GM12878 (cell line): ENCODE data around the gene TTI1. TPM values are rescaled to one million over a fixed set of nuclear protein-coding genes. Genes with fewer than 3 reads are reported as not detected.

Source experiments
- ATAC-seq: fragments of 200-7000 bp; cut with Tn5 transposase; 3 replicates; pipeline ENCODE4 v1.9.1; 2020; ENCODE audit warnings: mild to moderate bottlenecking, moderate library complexity
- BruUV-seq: library from RNA; stranded (reverse); fragments of 400-500 nt; replicated peaks from 2 replicates; lab custom pipeline; 2021; lab: Mats Ljungman, UMichigan
- CTCF ChIA-PET: fragments of 300-600 bp; sonication (Branson Sonifier 250); formaldehyde crosslinking; extraction: SDS; loops from one replicate; lab custom pipeline; 2021; ENCODE audit warnings: inconsistent platforms; lab: Yijun Ruan, JAX
- POLR2A ChIA-PET: fragments of 350-600 bp; formaldehyde crosslinking; extraction: SDS; loops from one replicate; lab custom pipeline; 2021; ENCODE audit warnings: inconsistent platforms; lab: Charles Lee
- RAD21 ChIA-PET: fragments of 300-600 bp; sonication (Branson Sonifier 250); formaldehyde crosslinking; loops from one replicate; lab custom pipeline; 2023; ENCODE audit warnings: antibody characterized with exemption; ENCODE audit not compliant: unreplicated experiment; lab: Charles Lee
- SMC1A ChIA-PET: fragments of 300-600 bp; sonication (Branson Sonifier 250); formaldehyde crosslinking; loops from one replicate; lab custom pipeline; 2023; ENCODE audit not compliant: unreplicated experiment, uncharacterized antibody; lab: Charles Lee
- DNase-seq: peaks from one replicate; pipeline ENCODE4 v3.0.0-alpha.2; 2011; ENCODE audit warnings: low read depth, low spot score
- FAIRE-seq: peaks from 3 replicates; lab custom pipeline; 2011; peaks lifted over from hg19 to GRCh38; lab: Jason Lieb, UNC
- H2AFZ ChIP-seq: 2 replicates; pipeline ENCODE4 v1.6.0; 2011; ENCODE audit warnings: low read depth, low read length, control low read depth; ENCODE audit not compliant: control insufficient read depth
- H3K27ac ChIP-seq: 2 replicates; pipeline ENCODE4 v1.5.1; 2011; ENCODE audit warnings: control low read depth; ENCODE audit not compliant: control insufficient read depth, insufficient read depth
- H3K27me3 ChIP-seq, 2 experiments: replicated peaks in 1 of 2; 2 replicates each; pipeline versions ENCODE4 v1.6.0 to v1.6.1; 2011; ENCODE audit warnings: low read length in 1 of 2; ENCODE audit not compliant: control insufficient read depth in 2 of 2, insufficient read depth in 2 of 2
- H3K36me3 ChIP-seq, 2 experiments: 2 replicates each; pipeline ENCODE4 v1.5.1; 2011; ENCODE audit warnings: low read length in 1 of 2; ENCODE audit not compliant: control insufficient read depth in 2 of 2, insufficient read depth in 2 of 2
- H3K4me1 ChIP-seq: 2 replicates; pipeline ENCODE4 v1.6.1; 2011; ENCODE audit warnings: mild to moderate bottlenecking, low read length, moderate library complexity, mixed read lengths; ENCODE audit not compliant: control insufficient read depth, insufficient read depth
- H3K4me2 ChIP-seq: 2 replicates; pipeline ENCODE4 v1.6.0; 2011; ENCODE audit warnings: control low read depth; ENCODE audit not compliant: control insufficient read depth, insufficient read depth
- H3K4me3 ChIP-seq: fragments of 200-600 bp; sonication (generic); 2 replicates; pipeline ENCODE4 v1.5.1; 2016
- H3K79me2 ChIP-seq: 2 replicates; pipeline ENCODE4 v1.6.0; 2011; ENCODE audit warnings: low read length; ENCODE audit not compliant: control insufficient read depth, insufficient read depth
- H3K9ac ChIP-seq: 2 replicates; pipeline ENCODE4 v1.8.0; 2011; ENCODE audit warnings: low read length, control low read depth, mixed read lengths; ENCODE audit not compliant: control insufficient read depth, insufficient read depth
- H3K9me3 ChIP-seq: replicated peaks from 3 replicates; pipeline ENCODE4 v1.5.1; 2011; ENCODE audit warnings: mild to moderate bottlenecking, low read length; ENCODE audit not compliant: control insufficient read depth, insufficient read depth
- H4K20me1 ChIP-seq: 2 replicates; pipeline ENCODE4 v1.6.0; 2011; ENCODE audit not compliant: control insufficient read depth, insufficient read depth
- CBX5 ChIP-seq: sonication (generic); IDR thresholded peaks from 2 replicates; pipeline ENCODE4 v1.6.1; 2016; ENCODE audit warnings: low read depth, moderate library complexity, mild to moderate bottlenecking, inconsistent platforms
- EED ChIP-seq: sonication (generic); IDR thresholded peaks from 2 replicates; pipeline ENCODE4 v1.6.1; 2016; ENCODE audit warnings: antibody characterized with exemption, low read depth
- EZH2 ChIP-seq: IDR thresholded peaks from 2 replicates; pipeline ENCODE4 v1.6.1; 2012; ENCODE audit warnings: low read depth, mild to moderate bottlenecking, control low read depth, inconsistent platforms, low read length, borderline replicate concordance; ENCODE audit not compliant: control insufficient read depth
- HDAC6 ChIP-seq: fragments of 200-600 bp; sonication (generic); IDR thresholded peaks from one replicate; pipeline ENCODE4 v1.8.0; 2017; ENCODE audit warnings: antibody characterized with exemption; ENCODE audit not compliant: unreplicated experiment
- MEF2A ChIP-seq: IDR thresholded peaks from 2 replicates; pipeline ENCODE4 v1.6.1; 2011; ENCODE audit warnings: low read depth, mild to moderate bottlenecking, low read length, moderate library complexity; ENCODE audit not compliant: insufficient read depth
- NFXL1 ChIP-seq: fragments of 450-650 bp; IDR thresholded peaks from 2 replicates; pipeline ENCODE4 v1.6.1; 2017; ENCODE audit warnings: antibody characterized with exemption, mild to moderate bottlenecking, borderline replicate concordance
- RB1 ChIP-seq: fragments of 450-650 bp; formaldehyde crosslinking; IDR thresholded peaks from 2 replicates; pipeline ENCODE4 v1.6.1; 2017; ENCODE audit warnings: mild to moderate bottlenecking, borderline replicate concordance
- SPI1 ChIP-seq: IDR thresholded peaks from 2 replicates; pipeline ENCODE4 v1.6.1; 2011; ENCODE audit warnings: low read depth, mild to moderate bottlenecking, low read length, moderate library complexity, borderline replicate concordance; ENCODE audit not compliant: insufficient read depth
- YY1 ChIP-seq: IDR thresholded peaks from 2 replicates; pipeline ENCODE4 v1.6.1; 2011; ENCODE audit warnings: low read depth, mild to moderate bottlenecking, low read length
- WGBS: methylation state at CpG from one replicate; pipeline ENCODE4 v1.1.6; 2016; ENCODE audit warnings: low lambda C conversion rate; ENCODE audit not compliant: insufficient replicate concordance, insufficient coverage; ENCODE audit errors: missing lambda C conversion rate; 5-methylcytosine and 5-hydroxymethylcytosine counted together
- in situ Hi-C: fragments of 300-500 bp; cut with MboI; formaldehyde crosslinking; loops from 9 replicates; pipeline ENCODE4 v1.14.3; 2018; ENCODE audit warnings: mixed read lengths
- intact Hi-C: fragments of 100-400 bp; cut with micrococcal nuclease; formaldehyde crosslinking; loops from one replicate; pipeline ENCODE4 v1.14.2; 2022; ENCODE audit not compliant: unreplicated experiment
- polyA plus RNA-seq, 11 experiments: library from polyadenylated mRNA; depleted of rRNA in 4 of 11; unstranded in 6 of 11; stranded (reverse) in 5 of 11; fragments of >200 nt; fragmentation: Nextera tagmentation in 4 of 11; fragmentation: Illumina TruSeq in 1 of 11; extraction: Ambion mirVana in 4 of 11; extraction: Trizol in 1 of 11; gene quantifications; 1 replicate in 1 of 11; 2 replicates in 10 of 11; pipeline versions ENCODE4 v1.2.1 to v1.2.3, GENCODE V29; 2011 to 2016; ENCODE audit warnings: inconsistent platforms in 2 of 11, missing spikeins in 2 of 11, low read depth in 1 of 11
- total RNA-seq, 4 experiments: library from RNA; depleted of rRNA in 3 of 4; stranded (reverse); fragments of >200 nt in 3 of 4; fragmentation: Illumina TruSeq in 1 of 4; extraction: Trizol in 1 of 4; gene quantifications; 2 replicates each; pipeline versions ENCODE4 v1.2.1 to v1.2.3, GENCODE V29; 2013 to 2021
- TF ChIP-seq, protein P1 (sequence below): IDR thresholded peaks from 2 replicates; pipeline ENCODE4 v1.6.1; 2011; ENCODE audit warnings: borderline replicate concordance, low read depth, mild to moderate bottlenecking, moderate library complexity, mixed read lengths, low read length; ENCODE audit not compliant: insufficient read depth; ENCODE audit errors: extremely low read length
- TF ChIP-seq, protein P2 (sequence below): IDR thresholded peaks from 2 replicates; pipeline ENCODE4 v1.6.1; 2012; ENCODE audit warnings: mild to moderate bottlenecking, low read depth, low read length
- TF ChIP-seq, protein P3 (sequence below): fragments of 450-650 bp; formaldehyde crosslinking; IDR thresholded peaks from 2 replicates; pipeline ENCODE4 v1.5.0; 2022; ENCODE audit warnings: mild to moderate bottlenecking, missing genetic modification characterization
- TF ChIP-seq, protein P4 (sequence below): IDR thresholded peaks from 2 replicates; pipeline ENCODE4 v1.6.1; 2011; ENCODE audit warnings: borderline replicate concordance, low read depth, mild to moderate bottlenecking, moderate library complexity, low read length; ENCODE audit not compliant: insufficient read depth, poor library complexity, severe bottlenecking

TTI1 gene
- total and polyA plus RNA-seq, 10 of the 15 experiments (the other 5 are each of a cell fraction or from before 2014, with no cell fraction given): 5.3 to 44.6 (median 24.9) TPM

DNA sequence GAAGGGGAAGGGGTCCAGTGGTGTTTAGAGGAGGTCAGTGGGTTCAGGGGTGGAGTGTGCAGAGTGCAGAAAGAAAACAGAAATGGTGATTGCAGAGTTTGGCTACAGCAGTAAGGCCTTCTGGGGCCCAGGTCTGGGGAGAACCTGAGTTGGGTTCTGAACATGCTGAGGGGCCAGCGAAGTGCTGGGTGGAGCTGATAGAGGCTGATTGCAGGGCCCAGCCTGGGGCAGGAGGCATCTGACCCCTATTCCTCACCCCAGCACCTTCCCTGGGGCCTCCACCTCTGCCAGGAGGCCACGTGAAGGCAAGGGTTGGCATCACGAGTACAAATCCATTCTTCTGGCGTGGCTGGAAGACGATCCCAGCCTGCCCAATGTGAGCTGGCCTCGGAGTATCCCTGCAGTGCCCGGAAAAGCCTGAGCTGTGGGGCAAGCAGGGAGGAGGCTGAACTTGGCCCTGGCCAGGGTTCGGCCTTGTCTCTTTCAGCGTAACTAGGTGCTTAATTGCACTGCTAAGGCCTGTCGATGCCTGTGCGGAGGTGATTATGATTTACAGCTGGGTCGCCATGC lies 95.0 kb downstream of the TTI1 start:
- TF ChIP-seq RB1: no peak
- TF ChIP-seq EED: no peak
- TF ChIP-seq, protein P1, sequence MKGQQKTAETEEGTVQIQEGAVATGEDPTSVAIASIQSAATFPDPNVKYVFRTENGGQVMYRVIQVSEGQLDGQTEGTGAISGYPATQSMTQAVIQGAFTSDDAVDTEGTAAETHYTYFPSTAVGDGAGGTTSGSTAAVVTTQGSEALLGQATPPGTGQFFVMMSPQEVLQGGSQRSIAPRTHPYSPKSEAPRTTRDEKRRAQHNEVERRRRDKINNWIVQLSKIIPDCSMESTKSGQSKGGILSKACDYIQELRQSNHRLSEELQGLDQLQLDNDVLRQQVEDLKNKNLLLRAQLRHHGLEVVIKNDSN: no peak
- TF ChIP-seq EZH2: no peak
- no peak for TF ChIP-seq HDAC6
- TF ChIP-seq NFXL1: no peak
- no peak for TF ChIP-seq SPI1
- no peak for TF ChIP-seq MEF2A
- TF ChIP-seq, protein P2, sequence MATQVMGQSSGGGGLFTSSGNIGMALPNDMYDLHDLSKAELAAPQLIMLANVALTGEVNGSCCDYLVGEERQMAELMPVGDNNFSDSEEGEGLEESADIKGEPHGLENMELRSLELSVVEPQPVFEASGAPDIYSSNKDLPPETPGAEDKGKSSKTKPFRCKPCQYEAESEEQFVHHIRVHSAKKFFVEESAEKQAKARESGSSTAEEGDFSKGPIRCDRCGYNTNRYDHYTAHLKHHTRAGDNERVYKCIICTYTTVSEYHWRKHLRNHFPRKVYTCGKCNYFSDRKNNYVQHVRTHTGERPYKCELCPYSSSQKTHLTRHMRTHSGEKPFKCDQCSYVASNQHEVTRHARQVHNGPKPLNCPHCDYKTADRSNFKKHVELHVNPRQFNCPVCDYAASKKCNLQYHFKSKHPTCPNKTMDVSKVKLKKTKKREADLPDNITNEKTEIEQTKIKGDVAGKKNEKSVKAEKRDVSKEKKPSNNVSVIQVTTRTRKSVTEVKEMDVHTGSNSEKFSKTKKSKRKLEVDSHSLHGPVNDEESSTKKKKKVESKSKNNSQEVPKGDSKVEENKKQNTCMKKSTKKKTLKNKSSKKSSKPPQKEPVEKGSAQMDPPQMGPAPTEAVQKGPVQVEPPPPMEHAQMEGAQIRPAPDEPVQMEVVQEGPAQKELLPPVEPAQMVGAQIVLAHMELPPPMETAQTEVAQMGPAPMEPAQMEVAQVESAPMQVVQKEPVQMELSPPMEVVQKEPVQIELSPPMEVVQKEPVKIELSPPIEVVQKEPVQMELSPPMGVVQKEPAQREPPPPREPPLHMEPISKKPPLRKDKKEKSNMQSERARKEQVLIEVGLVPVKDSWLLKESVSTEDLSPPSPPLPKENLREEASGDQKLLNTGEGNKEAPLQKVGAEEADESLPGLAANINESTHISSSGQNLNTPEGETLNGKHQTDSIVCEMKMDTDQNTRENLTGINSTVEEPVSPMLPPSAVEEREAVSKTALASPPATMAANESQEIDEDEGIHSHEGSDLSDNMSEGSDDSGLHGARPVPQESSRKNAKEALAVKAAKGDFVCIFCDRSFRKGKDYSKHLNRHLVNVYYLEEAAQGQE: no peak
- TF ChIP-seq, protein P3, sequence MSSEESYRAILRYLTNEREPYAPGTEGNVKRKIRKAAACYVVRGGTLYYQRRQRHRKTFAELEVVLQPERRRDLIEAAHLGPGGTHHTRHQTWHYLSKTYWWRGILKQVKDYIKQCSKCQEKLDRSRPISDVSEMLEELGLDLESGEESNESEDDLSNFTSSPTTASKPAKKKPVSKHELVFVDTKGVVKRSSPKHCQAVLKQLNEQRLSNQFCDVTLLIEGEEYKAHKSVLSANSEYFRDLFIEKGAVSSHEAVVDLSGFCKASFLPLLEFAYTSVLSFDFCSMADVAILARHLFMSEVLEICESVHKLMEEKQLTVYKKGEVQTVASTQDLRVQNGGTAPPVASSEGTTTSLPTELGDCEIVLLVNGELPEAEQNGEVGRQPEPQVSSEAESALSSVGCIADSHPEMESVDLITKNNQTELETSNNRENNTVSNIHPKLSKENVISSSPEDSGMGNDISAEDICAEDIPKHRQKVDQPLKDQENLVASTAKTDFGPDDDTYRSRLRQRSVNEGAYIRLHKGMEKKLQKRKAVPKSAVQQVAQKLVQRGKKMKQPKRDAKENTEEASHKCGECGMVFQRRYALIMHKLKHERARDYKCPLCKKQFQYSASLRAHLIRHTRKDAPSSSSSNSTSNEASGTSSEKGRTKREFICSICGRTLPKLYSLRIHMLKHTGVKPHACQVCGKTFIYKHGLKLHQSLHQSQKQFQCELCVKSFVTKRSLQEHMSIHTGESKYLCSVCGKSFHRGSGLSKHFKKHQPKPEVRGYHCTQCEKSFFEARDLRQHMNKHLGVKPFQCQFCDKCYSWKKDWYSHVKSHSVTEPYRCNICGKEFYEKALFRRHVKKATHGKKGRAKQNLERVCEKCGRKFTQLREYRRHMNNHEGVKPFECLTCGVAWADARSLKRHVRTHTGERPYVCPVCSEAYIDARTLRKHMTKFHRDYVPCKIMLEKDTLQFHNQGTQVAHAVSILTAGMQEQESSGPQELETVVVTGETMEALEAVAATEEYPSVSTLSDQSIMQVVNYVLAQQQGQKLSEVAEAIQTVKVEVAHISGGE (CRISPR knock-in tag): no peak
- TF ChIP-seq, protein P4, sequence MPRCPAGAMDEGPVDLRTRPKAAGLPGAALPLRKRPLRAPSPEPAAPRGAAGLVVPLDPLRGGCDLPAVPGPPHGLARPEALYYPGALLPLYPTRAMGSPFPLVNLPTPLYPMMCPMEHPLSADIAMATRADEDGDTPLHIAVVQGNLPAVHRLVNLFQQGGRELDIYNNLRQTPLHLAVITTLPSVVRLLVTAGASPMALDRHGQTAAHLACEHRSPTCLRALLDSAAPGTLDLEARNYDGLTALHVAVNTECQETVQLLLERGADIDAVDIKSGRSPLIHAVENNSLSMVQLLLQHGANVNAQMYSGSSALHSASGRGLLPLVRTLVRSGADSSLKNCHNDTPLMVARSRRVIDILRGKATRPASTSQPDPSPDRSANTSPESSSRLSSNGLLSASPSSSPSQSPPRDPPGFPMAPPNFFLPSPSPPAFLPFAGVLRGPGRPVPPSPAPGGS: no peak
- no peak for TF ChIP-seq CBX5
- no peak for TF ChIP-seq YY1
- H3K36me3 ChIP-seq: no peaks in the 10 kb centered on the region
- H3K9ac ChIP-seq: no peak overlapping the region
- ChIA-PET RAD21 (no interaction called here), POLR2A (interaction anchor here (0.6 kb wide), 1 partner anchor 19 kb away, joined by 3 read pairs; no protein-coding TSS in a partner anchor), SMC1A (no interaction called here), CTCF (no interaction called here)
- no peak overlapping the region for H3K4me3 ChIP-seq
- no peak overlapping the region for H3K4me2 ChIP-seq
- FAIRE-seq (no peak), ATAC-seq (no peak), DNase-seq (no peak)
- no peak overlapping the region for H2AFZ ChIP-seq
- 63% methylated on average over 12 of the region's 12 CpGs for WGBS
- H3K27me3 ChIP-seq: no peaks in the 10 kb centered on the region
- no peaks in the 10 kb centered on the region for H4K20me1 ChIP-seq
- BruUV-seq: no TSS peak
- in situ Hi-C loops: no loop called here
- intact Hi-C loops: no loop called here
- H3K79me2 ChIP-seq: no peaks in the 10 kb centered on the region
- no peaks in the 10 kb centered on the region for H3K9me3 ChIP-seq
- no peak overlapping the region for H3K27ac ChIP-seq
- H3K4me1 ChIP-seq: no peaks in the 10 kb centered on the region
